HL-60 (cell line): Measurements from ENCODE around the gene ITGA3.

Experiments used
- CTCF ChIP-seq: IDR thresholded peaks from one replicate; pipeline ENCODE4 v1.5.1; 2011; ENCODE audit warnings: low read length, control low read depth, inconsistent platforms; ENCODE audit not compliant: insufficient read depth
- GABPA ChIP-seq: IDR thresholded peaks from 2 replicates; pipeline ENCODE4 v1.6.1; 2012; ENCODE audit warnings: low read depth
- POLR2AphosphoS5 ChIP-seq: IDR thresholded peaks from 2 replicates; pipeline ENCODE4 v1.6.1; 2012; ENCODE audit warnings: low read depth
- REST ChIP-seq: IDR thresholded peaks from 2 replicates; pipeline ENCODE4 v1.6.1; 2012; ENCODE audit warnings: low read depth; ENCODE audit not compliant: insufficient replicate concordance
- SPI1 ChIP-seq: IDR thresholded peaks from 2 replicates; pipeline ENCODE4 v1.6.1; 2012; ENCODE audit warnings: low read depth, mild to moderate bottlenecking, borderline replicate concordance

- TF ChIP-seq CTCF: no peak
- no peak for TF ChIP-seq POLR2AphosphoS5
- no peak for TF ChIP-seq REST
- TF ChIP-seq GABPA: no peak
- no peak for TF ChIP-seq SPI1
Observed at GRCh38 chr17:50056961-50057330, 1.0 kb downstream of the ITGA3 start.
